Vagina (tissue), 2 donors: ENCODE data around the gene C1orf21.

ENCODE experiments used
- POLR2A ChIP-seq, 2 donors: fragments of 450-650 bp; IDR thresholded peaks; one replicate each; pipeline ENCODE4 v1.6.1; 2017; ENCODE audit warnings: antibody characterized with exemption in 2 of 2, mild to moderate bottlenecking in 2 of 2, moderate library complexity in 2 of 2
- POLR2AphosphoS5 ChIP-seq, 2 donors: sonication (generic); formaldehyde crosslinking; IDR thresholded peaks; one replicate each; pipeline ENCODE4 v1.9.0; 2017; ENCODE audit warnings: antibody characterized with exemption in 2 of 2, mild to moderate bottlenecking in 2 of 2, low read depth in 1 of 2; ENCODE audit not compliant: insufficient read depth in 1 of 2
- TF ChIP-seq, protein P1 (sequence below), 3 experiments: fragments of 450-650 bp in 2 of 3; fragments of 200-600 bp in 1 of 3; sonication (generic) in 1 of 3; IDR thresholded peaks; one replicate each; pipeline ENCODE4 v1.5.1; 2017 to 2019; ENCODE audit warnings: antibody characterized with exemption in 3 of 3, mild to moderate bottlenecking in 2 of 3, moderate library complexity in 2 of 3

DNA sequence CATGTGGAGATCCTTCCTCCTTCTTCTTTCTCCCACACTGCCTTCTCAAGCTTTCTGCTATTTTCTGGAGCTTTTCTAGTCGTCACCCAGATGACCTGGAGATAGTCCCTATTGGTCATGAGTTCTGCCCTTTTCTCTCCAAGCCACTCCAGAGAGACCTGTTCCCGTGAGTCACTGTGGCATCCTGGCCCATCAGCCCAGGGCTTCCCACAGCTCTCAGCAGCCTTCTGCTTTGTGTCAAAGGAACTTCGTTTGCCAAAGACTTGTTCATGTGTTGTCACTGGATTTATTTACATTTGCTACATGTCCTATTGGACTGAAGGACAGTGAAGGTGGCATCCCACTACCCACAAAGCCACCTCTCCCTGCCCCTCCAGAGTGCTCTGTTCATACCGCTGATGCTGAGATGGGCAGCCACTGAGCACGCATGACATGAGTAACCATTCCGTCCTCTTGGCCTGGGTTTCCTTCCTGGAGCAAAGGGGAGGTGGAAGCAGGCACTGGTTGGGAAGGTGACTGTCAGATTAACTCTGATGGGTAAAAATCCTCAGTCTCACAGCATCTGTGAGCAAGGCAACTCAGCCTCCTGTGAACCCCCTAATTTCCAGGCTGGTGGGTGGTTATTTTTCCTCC is 248.6 kb downstream of the C1orf21 start:
- TF ChIP-seq, protein P1, sequence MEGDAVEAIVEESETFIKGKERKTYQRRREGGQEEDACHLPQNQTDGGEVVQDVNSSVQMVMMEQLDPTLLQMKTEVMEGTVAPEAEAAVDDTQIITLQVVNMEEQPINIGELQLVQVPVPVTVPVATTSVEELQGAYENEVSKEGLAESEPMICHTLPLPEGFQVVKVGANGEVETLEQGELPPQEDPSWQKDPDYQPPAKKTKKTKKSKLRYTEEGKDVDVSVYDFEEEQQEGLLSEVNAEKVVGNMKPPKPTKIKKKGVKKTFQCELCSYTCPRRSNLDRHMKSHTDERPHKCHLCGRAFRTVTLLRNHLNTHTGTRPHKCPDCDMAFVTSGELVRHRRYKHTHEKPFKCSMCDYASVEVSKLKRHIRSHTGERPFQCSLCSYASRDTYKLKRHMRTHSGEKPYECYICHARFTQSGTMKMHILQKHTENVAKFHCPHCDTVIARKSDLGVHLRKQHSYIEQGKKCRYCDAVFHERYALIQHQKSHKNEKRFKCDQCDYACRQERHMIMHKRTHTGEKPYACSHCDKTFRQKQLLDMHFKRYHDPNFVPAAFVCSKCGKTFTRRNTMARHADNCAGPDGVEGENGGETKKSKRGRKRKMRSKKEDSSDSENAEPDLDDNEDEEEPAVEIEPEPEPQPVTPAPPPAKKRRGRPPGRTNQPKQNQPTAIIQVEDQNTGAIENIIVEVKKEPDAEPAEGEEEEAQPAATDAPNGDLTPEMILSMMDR (IDR thresholded peaks at IDR 0.05): no peak
- TF ChIP-seq POLR2A (IDR thresholded peaks at IDR 0.05) (no peak), POLR2AphosphoS5 (IDR thresholded peaks at IDR 0.05; ENCODE audit: insufficient read depth in 1 of 2, low read depth in 1 of 2) (no peak)
